CD14-positive monocyte (primary cell): ENCODE results near the gene KLF6. TPM values are rescaled to one million over a fixed set of nuclear protein-coding genes. Genes with fewer than 3 reads are reported as not detected.

Experiments
- DNase-seq, 3 donors: peaks; one replicate each; pipeline ENCODE4 v3.0.0-alpha.2; 2011 to 2022
- H2AFZ ChIP-seq: 2 replicates; pipeline ENCODE4 v1.6.0; 2012; ENCODE audit warnings: mild to moderate bottlenecking, low read depth, low read length, inconsistent platforms; ENCODE audit not compliant: insufficient read depth, poor library complexity, severe bottlenecking
- H3K27ac ChIP-seq, 2 donors: 1 replicate in 1 of 2; 2 replicates in 1 of 2; pipeline ENCODE4 v1.5.1; 2012 to 2013; ENCODE audit warnings: low read length in 2 of 2, control low read depth in 1 of 2, inconsistent platforms in 1 of 2, low read depth in 1 of 2, mild to moderate bottlenecking in 1 of 2
- H3K27me3 ChIP-seq, 2 donors: one replicate each; pipeline versions ENCODE4 v1.6.0 to v1.6.1; 2011 to 2013; ENCODE audit warnings: low read length in 2 of 2; ENCODE audit not compliant: control insufficient read depth in 2 of 2, insufficient read depth in 2 of 2
- H3K36me3 ChIP-seq, 2 donors: replicated peaks in 1 of 2; 1 replicate in 1 of 2; 2 replicates in 1 of 2; pipeline versions ENCODE4 v1.5.1 to v1.6.1; 2012 to 2013; ENCODE audit warnings: low read length in 2 of 2, control low read depth in 1 of 2, inconsistent platforms in 1 of 2, mild to moderate bottlenecking in 1 of 2; ENCODE audit not compliant: insufficient read depth in 2 of 2, control insufficient read depth in 1 of 2
- H3K4me1 ChIP-seq, 2 donors: 1 replicate in 1 of 2; 2 replicates in 1 of 2; pipeline versions ENCODE4 v1.5.1 to v1.6.1; 2012 to 2013; ENCODE audit warnings: low read length in 2 of 2, control low read depth in 1 of 2, inconsistent platforms in 1 of 2, mild to moderate bottlenecking in 1 of 2, moderate library complexity in 1 of 2; ENCODE audit not compliant: insufficient read depth in 2 of 2, control insufficient read depth in 1 of 2
- H3K4me2 ChIP-seq: replicated peaks from 2 replicates; pipeline ENCODE3; 2012; ENCODE audit warnings: low read length, moderate library complexity, mild to moderate bottlenecking; ENCODE audit not compliant: poor library complexity, severe bottlenecking; ENCODE audit errors: extremely low read depth
- H3K4me3 ChIP-seq, 3 experiments: fragments of 200-600 bp in 1 of 3; sonication (generic) in 1 of 3; replicated peaks in 1 of 3; 1 replicate in 2 of 3; 2 replicates in 1 of 3; pipeline ENCODE4 v1.5.1; 2011 to 2013; ENCODE audit warnings: low read length in 3 of 3, mild to moderate bottlenecking in 3 of 3, control low read depth in 2 of 3, low read depth in 2 of 3, inconsistent platforms in 1 of 3, moderate library complexity in 1 of 3
- H3K79me2 ChIP-seq: 2 replicates; pipeline ENCODE4 v1.6.0; 2012; ENCODE audit warnings: mild to moderate bottlenecking, control low read depth, inconsistent platforms, low read length, moderate library complexity; ENCODE audit not compliant: insufficient read depth
- H3K9ac ChIP-seq: 2 replicates; pipeline ENCODE4 v1.6.0; 2017; ENCODE audit warnings: low read length, mild to moderate bottlenecking; ENCODE audit not compliant: insufficient read depth, poor library complexity, severe bottlenecking
- H3K9me3 ChIP-seq, 2 donors: replicated peaks in 1 of 2; 1 replicate in 1 of 2; 2 replicates in 1 of 2; pipeline versions ENCODE4 v1.5.1 to v1.6.1; 2012 to 2013; ENCODE audit warnings: low read length in 2 of 2, control low read depth in 1 of 2; ENCODE audit not compliant: control insufficient read depth in 1 of 2, insufficient read depth in 1 of 2
- H4K20me1 ChIP-seq: 2 replicates; pipeline ENCODE4 v1.6.0; 2012; ENCODE audit warnings: mild to moderate bottlenecking, low read length, control low read depth, moderate library complexity; ENCODE audit not compliant: insufficient read depth
- H3K27ac Mint-ChIP-seq, 7 donors: one replicate each; pipeline ENCODE4 v1.8.0; 2020; ENCODE audit warnings: mild to moderate bottlenecking in 7 of 7, mixed read lengths in 7 of 7, moderate library complexity in 6 of 7, inconsistent platforms in 2 of 7
- H3K27me3 Mint-ChIP-seq, 3 donors: one replicate each; pipeline ENCODE4 v1.8.0; 2021 to 2022; ENCODE audit warnings: low read depth in 3 of 3, mild to moderate bottlenecking in 3 of 3, mixed read lengths in 3 of 3, moderate library complexity in 3 of 3, inconsistent platforms in 1 of 3
- H3K36me3 Mint-ChIP-seq, 2 donors: one replicate each; pipeline ENCODE4 v1.8.0; 2020; ENCODE audit warnings: mixed read lengths in 2 of 2, inconsistent platforms in 1 of 2, mild to moderate bottlenecking in 1 of 2
- H3K4me1 Mint-ChIP-seq: one replicate; pipeline ENCODE4 v1.8.0; 2020; ENCODE audit warnings: mild to moderate bottlenecking, mixed read lengths
- H3K4me3 Mint-ChIP-seq, 2 donors: one replicate each; pipeline ENCODE4 v1.8.0; 2020; ENCODE audit warnings: mild to moderate bottlenecking in 2 of 2, mixed read lengths in 2 of 2, moderate library complexity in 1 of 2
- H3K9me3 Mint-ChIP-seq, 7 donors: one replicate each; pipeline ENCODE4 v1.8.0; 2020 to 2022; ENCODE audit warnings: mixed read lengths in 7 of 7, mild to moderate bottlenecking in 6 of 7, moderate library complexity in 6 of 7, inconsistent platforms in 2 of 7
- CTCF ChIP-seq: fragments of 200-600 bp; IDR thresholded peaks from one replicate; pipeline ENCODE4 v1.8.0; 2022; ENCODE audit warnings: antibody characterized with exemption, mild to moderate bottlenecking
- WGBS: methylation state at CpG from one replicate; pipeline ENCODE4 v1.1.5; 2013; ENCODE audit warnings: missing lambda C conversion rate; ENCODE audit not compliant: insufficient coverage; 5-methylcytosine and 5-hydroxymethylcytosine counted together
- intact Hi-C, 2 donors: fragments of 100-400 bp; cut with micrococcal nuclease; formaldehyde crosslinking; loops; one replicate each; pipeline versions ENCODE4 v1.15.0 to v1.15.1; 2023
- polyA plus RNA-seq, 3 donors: library from polyadenylated mRNA; depleted of rRNA in 1 of 3; unstranded in 2 of 3; stranded (reverse) in 1 of 3; fragments of 300-500 nt in 2 of 3; fragments of >200 nt in 1 of 3; fragmentation: Illumina TruSeq in 2 of 3; gene quantifications; 1 replicate in 2 of 3; 2 replicates in 1 of 3; pipeline ENCODE4 v1.2.3, GENCODE V29; 2012 to 2021

The KLF6 gene
- polyA plus RNA-seq, 3 donors, result 436 to 510 (median 499) TPM

- no peak for DNase-seq
- H3K9ac ChIP-seq, result no peak overlapping the region
- Mint-ChIP-seq H3K36me3 (no peaks in the 10 kb centered on the region), H3K27ac (no peak overlapping the region), H3K9me3 (peaks cover 0 to under 1% (median 0%) of the 10 kb centered on the region in 7 donors), H3K27me3 (peaks cover 0 to 11% (median 4%) of the 10 kb centered on the region in 3 donors), H3K4me1 (peaks cover 42% of the 10 kb centered on the region), H3K4me3 (no peak overlapping the region)
- TF ChIP-seq CTCF, result no peak
- H2AFZ ChIP-seq, result no peak overlapping the region
- no peak overlapping the region for H3K27ac ChIP-seq
- no peak overlapping the region for H3K4me2 ChIP-seq
- 100% methylated on average over 5 of the region's 7 CpGs for WGBS
- intact Hi-C loops, result no loop called here
- H3K79me2 ChIP-seq, result no peaks in the 10 kb centered on the region
- H3K36me3 ChIP-seq, result no peaks in the 10 kb centered on the region
- H3K4me3 ChIP-seq, result no peak overlapping the region
- no peaks in the 10 kb centered on the region for H3K27me3 ChIP-seq
- no peaks in the 10 kb centered on the region for H3K9me3 ChIP-seq
- H3K4me1 ChIP-seq, result peaks cover 25 to 39% of the 10 kb centered on the region in 2 donors
- H4K20me1 ChIP-seq, result no peaks in the 10 kb centered on the region
These were observed 38.4 kb downstream of the KLF6 start for GRCh38 chr10:3746634-3747033.

- Histone ChIP-seq H3K9me3 (no peaks in the 10 kb centered on the region), H3K9ac (no peak overlapping the region), H3K27me3 (no peaks in the 10 kb centered on the region), H3K27ac (no peak overlapping the region), H3K4me1 (peaks cover 29 to 42% of the 10 kb centered on the region in 2 donors), H3K79me2 (no peaks in the 10 kb centered on the region), H3K4me2 (no peak overlapping the region), H3K36me3 (no peaks in the 10 kb centered on the region), H4K20me1 (no peaks in the 10 kb centered on the region), H3K4me3 (no peak overlapping the region), H2AFZ (no peak overlapping the region)
- no peaks in the 10 kb centered on the region for H3K36me3 Mint-ChIP-seq
- no peak for TF ChIP-seq CTCF
- peaks cover 44% of the 10 kb centered on the region for H3K4me1 Mint-ChIP-seq
- no peak for DNase-seq
- H3K27me3 Mint-ChIP-seq, result peaks cover 0 to 11% (median 4%) of the 10 kb centered on the region in 3 donors
- H3K9me3 Mint-ChIP-seq, result peaks cover 0 to 5% (median 0%) of the 10 kb centered on the region in 7 donors
- peak overlapping the region in 1 of 2 donors; percentile 14 for H3K4me3 Mint-ChIP-seq
- peak overlapping the region in 1 of 7 donors; percentile 13 for H3K27ac Mint-ChIP-seq
- intact Hi-C loops, result no loop called here
- WGBS, result 100% methylated on average over 2 of the region's 4 CpGs
These were observed 39.5 kb downstream of the KLF6 start for GRCh38 chr10:3745521-3745920.
